Activated T-cell treated with anti-CD3 and anti-CD28 coated beads for 4 hours (primary cell): ENCODE results near the gene HDAC7.
A peak's percentile ranks its signal among the peaks of the same experiment; 100 is the strongest.
"Not testable (repeated sequence)": the region's sequence is repeated elsewhere in the genome, so short reads cannot be mapped to it uniquely, and the experiment has no call there.

Experiments used
- DNase-seq: peaks from one replicate; pipeline ENCODE4 v3.0.0-alpha.2; 2020

HDAC7 gene

DNA sequence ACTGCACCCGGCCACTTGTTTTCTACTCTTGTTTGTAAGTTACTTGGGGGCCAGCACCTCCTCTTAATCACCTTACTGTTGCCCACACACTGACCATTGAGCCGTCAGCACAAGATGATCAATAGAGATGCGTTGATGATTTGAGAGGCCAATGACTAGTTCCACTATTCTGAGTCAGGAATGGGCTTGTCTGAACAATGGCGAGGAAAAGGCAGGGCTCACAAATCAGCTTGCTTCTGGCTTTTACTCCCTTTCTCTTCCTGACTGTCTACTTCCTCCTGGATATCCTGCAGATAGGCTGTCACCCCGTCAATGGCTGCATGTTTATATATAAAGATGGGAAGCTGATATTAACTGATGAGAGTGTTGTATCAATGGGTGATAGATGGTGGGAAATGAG, 29.1 kb upstream of the HDAC7 start:
- no peak for DNase-seq

GRCh38 chr12:47846294-47846996, 26.7 kb upstream of the HDAC7 start:
- DNase-seq, result no peak

- DNase-seq, result no peak
Measured at GRCh38 chr12:47845081-47845480, 25.4 kb upstream of the HDAC7 start.

DNA sequence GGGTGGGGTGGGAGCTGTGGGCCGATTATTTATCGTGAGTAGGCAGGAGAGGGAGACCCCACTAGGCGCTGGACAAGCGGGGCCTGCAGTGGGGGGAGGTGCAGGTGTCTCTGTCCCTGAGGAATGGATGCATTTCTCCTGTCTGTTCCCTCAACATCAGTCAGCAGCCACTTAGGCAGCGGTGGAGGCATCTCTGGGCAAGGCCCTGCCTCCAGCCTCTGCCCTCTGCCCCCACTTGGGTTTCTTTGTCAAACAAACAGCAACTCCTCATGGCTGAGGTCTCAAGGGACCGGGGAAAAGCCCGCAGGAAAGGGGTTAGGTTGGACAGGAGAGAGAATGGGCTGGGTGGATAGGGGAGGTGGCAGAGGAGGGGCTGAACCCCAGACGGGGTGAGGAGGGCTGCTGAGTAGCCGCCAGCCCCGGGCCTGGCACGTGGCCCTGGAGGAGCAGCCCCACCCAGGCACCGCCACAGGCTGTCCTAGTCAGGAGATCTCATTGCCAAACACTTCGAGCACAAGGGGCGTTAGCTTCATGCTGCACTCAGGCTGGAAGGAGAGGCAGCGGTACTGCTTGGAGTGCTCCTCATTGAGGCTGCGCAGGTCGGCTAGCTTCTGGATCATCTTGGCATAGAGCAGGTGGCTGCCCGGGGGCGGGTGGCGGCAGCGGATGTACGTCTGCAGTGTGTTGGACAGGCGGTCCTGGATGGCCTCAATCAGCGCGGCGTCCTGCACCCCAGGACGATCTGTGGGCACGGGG, 24.7 kb upstream of the HDAC7 start:
- DNase-seq, result no peak

DNA sequence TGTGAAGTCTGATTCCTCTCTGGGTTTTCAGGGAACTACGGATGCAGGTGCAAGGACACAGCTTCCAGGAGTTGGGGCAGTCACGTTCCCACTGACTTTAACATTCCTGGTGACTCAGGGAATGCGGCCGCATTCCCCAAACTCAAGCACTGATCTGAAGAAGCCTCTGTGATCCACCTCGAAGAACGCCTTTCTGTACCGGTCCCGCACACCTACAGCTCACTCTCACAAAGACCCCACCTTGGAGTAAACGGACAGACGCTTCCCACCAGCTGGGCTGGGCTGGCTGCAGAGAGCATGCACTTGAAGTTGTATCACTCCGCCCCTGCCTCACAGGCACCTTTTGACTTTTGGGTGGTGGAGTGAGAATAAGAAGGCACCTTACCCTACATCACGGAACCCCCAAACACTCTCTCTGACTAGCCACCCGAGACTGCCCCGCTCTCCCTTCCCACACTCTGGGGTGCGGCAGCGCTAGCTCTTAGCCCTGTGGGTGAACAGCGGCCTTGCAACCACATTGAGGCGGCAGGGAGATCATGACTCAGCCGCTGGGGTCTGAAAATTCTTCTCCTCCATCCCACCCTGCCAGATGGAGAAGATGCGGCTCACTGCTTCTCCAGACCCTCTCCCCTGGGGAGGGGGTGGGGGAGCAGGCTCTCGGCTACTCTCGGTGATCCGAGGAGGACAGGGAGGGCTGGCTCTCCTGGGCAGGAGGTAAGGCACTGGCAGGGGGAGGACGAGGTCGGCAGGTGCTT, 23.7 kb upstream of the HDAC7 start:
- no peak for DNase-seq

DNA sequence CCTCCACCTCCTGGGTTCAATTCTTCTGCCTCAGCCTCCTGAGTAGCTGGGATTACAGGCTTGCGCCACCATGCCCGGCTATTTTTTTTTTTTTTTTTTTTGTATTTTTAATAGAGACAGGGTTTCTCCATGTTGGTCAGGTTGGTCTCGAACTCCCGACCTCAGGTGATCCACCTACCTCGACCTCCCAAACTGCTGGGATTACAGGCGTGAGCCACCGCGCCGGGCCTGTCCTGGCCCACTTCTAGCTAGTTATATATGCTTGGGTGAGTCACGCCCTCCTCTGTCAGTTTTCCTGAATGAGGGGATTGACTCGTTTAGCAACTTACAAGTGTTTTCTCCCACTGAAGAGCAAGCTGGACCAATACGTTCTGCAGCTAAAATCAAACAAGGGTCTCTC, 22.8 kb upstream of the HDAC7 start:
- DNase-seq, result not testable (repeated sequence)

DNA sequence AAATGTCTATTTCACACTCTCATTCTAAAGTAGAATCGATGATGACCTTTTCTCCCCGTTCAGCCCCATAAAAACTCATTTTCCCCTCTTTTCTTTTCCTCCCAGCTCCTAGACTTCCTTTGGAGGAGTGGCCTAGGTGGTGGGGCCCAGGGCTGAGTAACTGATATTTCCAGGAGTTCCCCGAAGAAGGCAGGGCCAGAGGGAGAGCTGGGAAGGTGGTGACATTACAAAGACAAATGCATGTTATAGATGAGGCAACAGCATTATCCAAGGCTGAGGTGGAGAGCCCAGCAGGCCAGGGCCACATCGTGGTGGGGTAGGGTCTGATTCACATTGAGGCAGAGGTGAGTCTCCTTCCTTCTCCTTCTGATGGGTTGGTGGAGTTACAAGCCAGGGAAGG, 22.2 kb upstream of the HDAC7 start:
- DNase-seq, result no peak

DNA sequence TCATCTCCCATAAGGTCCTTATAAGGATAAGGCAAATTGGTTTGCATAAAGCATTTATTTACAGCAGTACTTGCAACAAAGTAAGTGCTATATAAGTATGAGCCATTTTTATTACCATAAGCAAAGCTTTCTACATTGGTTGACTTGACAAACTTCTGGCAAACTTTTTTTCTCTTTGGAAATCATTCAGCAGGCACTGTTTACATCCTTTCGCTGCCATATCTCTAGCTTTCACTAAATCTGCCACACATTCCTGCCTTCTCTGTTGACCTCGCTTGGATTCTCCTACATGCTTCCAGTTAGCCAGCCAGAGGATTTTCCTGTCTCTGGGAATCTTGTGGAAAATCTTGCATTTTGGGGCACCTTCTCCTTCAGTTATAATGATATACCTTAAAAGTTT, 21.8 kb upstream of the HDAC7 start:
- DNase-seq, result no peak

DNA sequence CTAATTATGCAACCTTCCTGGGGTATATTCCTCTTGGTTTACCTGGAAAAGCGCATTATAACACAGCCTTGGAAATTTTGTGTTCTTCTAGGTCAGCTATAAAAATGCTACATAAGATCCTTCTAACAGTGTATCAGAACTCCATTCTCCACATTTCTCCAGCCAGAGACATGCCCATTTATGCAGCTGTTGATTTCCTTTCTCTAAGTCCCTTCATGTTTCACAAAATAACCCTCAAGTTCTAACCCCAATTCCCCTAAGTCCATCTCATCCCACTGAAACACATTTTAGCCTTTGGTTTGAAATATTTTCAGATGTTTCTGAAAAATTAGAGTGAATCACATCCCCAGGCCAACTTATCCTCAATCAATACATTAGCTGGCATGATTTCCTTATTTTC, 20.9 kb upstream of the HDAC7 start:
- DNase-seq, result no peak

- DNase-seq, result no peak
Measured at GRCh38 chr12:47839214-47839876, 19.6 kb upstream of the HDAC7 start.

DNA sequence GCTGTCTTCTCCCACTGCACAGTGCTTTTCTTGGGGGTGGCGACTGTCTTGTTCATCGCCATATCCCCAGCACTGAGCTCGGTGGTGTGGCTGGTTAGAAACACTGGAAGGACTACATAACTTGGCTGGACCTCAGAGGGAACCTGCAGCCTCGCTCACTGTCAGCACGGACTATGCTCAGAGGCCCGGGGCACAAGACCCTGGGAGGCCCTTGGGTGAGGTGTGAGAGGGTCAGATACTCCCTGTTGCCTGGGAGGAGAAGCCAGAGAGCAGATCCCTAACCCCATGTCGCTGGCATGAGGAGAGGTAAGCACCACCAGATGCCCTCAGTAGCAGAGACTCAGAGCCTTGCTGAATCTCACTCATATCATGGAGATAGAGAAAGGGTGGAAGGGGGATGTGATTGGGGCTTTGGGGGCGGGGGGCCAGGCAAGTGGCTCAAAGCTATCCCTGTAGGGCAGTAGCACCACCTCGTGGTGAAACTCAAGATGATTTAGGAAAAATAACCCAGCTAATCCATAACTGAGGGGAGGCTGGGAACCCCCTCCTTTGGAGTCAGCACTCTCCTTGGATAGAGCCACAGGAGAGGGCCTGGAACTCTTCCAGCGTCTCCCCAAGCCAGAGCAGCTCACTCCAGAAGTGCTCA, 18.7 kb upstream of the HDAC7 start:
- peak; percentile 39 for DNase-seq

DNA sequence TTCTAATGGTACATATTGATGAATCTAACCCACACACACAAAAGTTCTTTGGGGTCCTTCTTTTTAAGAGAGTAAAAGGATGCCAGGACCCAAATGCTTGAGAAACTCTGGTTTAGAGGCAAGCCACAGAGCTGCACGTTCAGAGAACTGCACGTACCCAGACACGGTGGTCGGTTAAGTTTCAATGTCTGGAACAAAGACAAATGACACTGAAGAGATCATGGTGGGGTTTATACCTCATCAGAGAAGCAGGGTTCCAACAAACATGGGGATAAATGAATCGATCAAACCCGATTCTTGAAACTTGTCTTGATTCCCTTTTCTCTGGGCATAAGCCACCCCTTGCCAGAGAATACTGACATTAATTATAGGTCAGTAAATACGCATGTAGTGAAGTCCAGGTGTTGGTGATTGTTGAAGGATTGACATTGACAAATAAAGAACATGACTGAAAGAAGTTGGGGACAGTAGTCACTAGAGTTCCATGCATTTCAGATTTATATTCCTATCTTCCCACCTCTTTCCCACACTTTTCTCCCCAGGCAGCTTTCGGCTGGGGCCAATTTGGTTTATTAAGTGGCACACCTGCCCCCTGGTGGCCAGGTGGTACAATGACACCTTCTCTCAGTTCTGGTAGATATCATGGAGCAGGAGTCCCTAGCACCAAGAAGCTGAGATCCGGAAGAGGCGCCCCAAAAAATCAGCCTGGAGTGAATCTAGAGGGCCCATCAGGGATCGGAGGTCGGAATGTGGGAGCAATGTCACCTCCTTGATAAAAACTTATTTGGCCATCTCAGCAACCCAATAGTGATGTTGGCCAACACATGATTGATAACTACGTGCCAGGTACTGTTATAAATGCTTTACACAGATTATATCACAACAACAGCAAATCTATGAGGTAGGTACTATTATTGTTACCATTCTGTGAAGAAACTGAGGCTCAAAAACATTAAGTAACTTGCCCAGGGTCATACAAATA, 17.8 kb upstream of the HDAC7 start:
- peak; percentile 64 for DNase-seq

- no peak for DNase-seq
Measured at GRCh38 chr12:47835831-47836155, 16.1 kb upstream of the HDAC7 start.

DNA sequence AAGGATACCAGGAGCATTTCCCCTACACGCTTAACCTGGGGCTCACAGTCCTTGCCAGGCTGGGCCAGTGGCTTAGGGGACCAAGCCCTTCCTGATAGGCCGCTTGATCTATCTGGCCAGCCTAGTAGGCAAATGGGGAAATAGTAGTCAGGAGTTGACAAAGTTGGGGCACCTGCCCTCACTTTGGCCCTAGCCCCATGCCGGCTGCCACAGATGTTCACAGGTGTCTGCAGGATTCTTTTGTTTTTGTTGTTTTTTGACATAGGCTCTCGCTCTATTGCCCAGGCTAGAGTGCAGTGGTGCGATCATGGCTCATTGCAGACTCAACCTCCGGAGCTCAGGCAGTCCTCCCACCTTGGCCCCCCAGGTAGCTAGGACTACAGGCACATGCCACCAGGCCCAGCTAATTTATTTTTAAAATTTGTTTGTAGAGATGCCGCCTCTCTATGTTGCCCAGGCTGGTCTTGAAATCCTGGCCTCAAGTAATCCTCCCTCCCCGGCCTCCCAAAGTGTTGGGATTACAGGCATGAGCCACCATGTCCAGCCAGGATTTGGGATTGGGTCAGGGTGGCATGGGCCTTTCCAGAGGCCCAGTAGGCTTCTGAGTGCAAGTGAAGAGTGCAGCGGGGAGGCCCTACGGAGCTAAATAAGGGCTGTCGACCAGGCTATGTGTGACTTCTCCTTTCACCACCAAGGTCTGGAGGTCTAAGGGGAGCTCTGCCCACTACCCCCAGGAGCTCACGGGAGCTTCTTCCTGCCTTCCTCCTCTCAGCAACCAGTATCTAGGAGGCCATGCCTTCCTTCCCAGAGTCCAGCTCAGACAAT, 15.5 kb upstream of the HDAC7 start:
- DNase-seq, result no peak

- DNase-seq, result no peak
Measured at GRCh38 chr12:47834199-47834903, 14.6 kb upstream of the HDAC7 start.

DNA sequence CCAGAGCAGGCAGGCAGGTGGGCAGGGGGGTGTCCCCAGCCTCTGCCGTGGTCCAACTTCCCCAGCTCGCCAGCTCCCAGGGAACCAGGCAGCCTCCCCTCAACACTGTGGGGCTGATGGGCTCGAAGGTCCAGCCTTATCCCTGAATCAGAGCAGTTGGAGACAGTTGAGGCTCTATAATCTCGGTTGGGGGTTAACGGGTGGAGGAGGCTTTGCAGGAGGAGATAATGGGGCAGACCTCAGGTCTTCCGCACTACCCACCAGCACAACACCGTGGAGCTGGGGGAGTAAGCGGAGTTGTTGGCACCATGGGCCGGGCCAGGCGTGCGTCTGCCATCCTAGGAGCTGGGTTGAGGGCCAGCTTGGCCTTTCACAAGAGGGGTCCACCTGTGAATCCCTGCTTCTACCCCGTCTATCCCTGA, 13.9 kb upstream of the HDAC7 start:
- DNase-seq, result no peak

DNA sequence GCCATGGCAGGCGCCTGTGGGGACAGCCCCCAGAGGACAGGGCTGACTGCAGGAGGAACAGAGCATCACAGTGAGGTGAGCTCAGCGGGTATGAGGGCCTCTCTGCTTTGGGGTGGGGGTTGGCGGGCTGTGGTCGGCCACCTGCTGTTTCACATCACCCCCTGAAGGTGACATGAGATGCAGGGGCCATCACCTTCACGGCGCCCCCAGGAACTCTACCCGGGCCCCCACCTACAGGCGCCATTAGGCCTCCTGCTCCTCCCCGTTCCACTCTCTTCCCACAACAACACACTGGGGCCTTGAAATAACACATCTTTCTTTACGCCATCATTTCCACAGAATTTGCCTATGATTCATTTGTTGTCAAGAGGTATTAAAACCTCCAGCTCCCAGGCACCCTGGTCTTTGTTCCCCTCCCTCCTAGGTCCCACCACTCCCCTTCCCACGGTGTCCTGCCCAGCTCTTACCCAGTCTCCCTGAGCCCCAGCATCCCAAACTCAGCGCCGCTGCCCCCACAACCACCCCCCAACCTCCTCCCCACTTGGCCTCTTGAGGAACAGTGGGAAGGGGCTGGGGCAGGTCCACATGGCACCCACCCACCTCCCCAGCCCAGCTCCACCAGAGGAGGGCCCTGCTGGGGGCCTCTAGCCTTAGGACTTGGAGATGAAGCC, 12.7 kb upstream of the HDAC7 start:
- DNase-seq, result no peak

GRCh38 chr12:47829584-47829983, 9.9 kb upstream of the HDAC7 start:
- DNase-seq, result no peak

- DNase-seq, result no peak
Measured at GRCh38 chr12:47828976-47829482, 9.3 kb upstream of the HDAC7 start.
